Endothelial cell of umbilical vein (primary cell): ENCODE data around the gene PYROXD2. TPM values are rescaled to one million over a fixed set of nuclear protein-coding genes. Genes with fewer than 3 reads are reported as not detected.

Experiments used
- BruUV-seq: library from RNA; stranded (reverse); fragments of 400-500 nt; replicated peaks from 2 replicates; lab custom pipeline; 2021; lab: Mats Ljungman, UMichigan
- CTCF ChIA-PET: fragments of 300-600, 350-600 bp; sonication (Branson Sonifier 250); formaldehyde crosslinking; loops from one replicate; lab custom pipeline; 2021; ENCODE audit warnings: antibody characterized with exemption, inconsistent platforms; lab: Charles Lee
- POLR2A ChIA-PET: fragments of 300-600, 350-600 bp; sonication (Branson Sonifier 250); formaldehyde crosslinking; loops from one replicate; lab custom pipeline; 2021; ENCODE audit warnings: antibody characterized with exemption, inconsistent platforms; lab: Charles Lee
- DNase-seq: peaks from one replicate; pipeline ENCODE4 v3.0.0-alpha.2; 2011; ENCODE audit warnings: low read depth, low spot score
- FAIRE-seq: peaks from 2 replicates; lab custom pipeline; 2011; peaks lifted over from hg19 to GRCh38; lab: Jason Lieb, UNC
- H2AFZ ChIP-seq: 2 replicates; pipeline ENCODE4 v1.6.0; 2012; ENCODE audit warnings: low read depth, low read length, control low read depth, inconsistent platforms
- H3K27ac ChIP-seq: 2 replicates; pipeline ENCODE4 v1.5.1; 2011; ENCODE audit warnings: low read depth, mild to moderate bottlenecking, control low read depth, low read length, moderate library complexity; ENCODE audit not compliant: insufficient read depth
- H3K27me3 ChIP-seq, 2 experiments: 2 replicates each; pipeline versions ENCODE4 v1.6.0 to v1.6.1; 2011; ENCODE audit warnings: low read length in 2 of 2, mixed read lengths in 1 of 2; ENCODE audit not compliant: control insufficient read depth in 2 of 2, insufficient read depth in 2 of 2
- H3K36me3 ChIP-seq, 2 experiments: 2 replicates in 1 of 2; 3 replicates in 1 of 2; pipeline ENCODE4 v1.5.1; 2011; ENCODE audit warnings: low read length in 2 of 2, mild to moderate bottlenecking in 1 of 2, moderate library complexity in 1 of 2; ENCODE audit not compliant: control insufficient read depth in 2 of 2, insufficient read depth in 2 of 2; ENCODE audit errors: extremely low read depth in 1 of 2
- H3K4me1 ChIP-seq: 3 replicates; pipeline ENCODE4 v1.5.1; 2011; ENCODE audit warnings: mild to moderate bottlenecking, low read length; ENCODE audit not compliant: control insufficient read depth, insufficient read depth; ENCODE audit errors: extremely low read depth
- H3K4me2 ChIP-seq: 2 replicates; pipeline ENCODE4 v1.6.1; 2011; ENCODE audit warnings: low read length, control low read depth, mixed read lengths; ENCODE audit not compliant: insufficient read depth
- H3K4me3 ChIP-seq, 3 experiments: fragments of 200-600 bp in 1 of 3; sonication (generic), shearing (Covaris generic) in 1 of 3; replicated peaks in 1 of 3; 2 replicates each; pipeline ENCODE4 v1.5.1; 2011 to 2016; ENCODE audit warnings: control low read depth in 3 of 3, low read length in 3 of 3, mild to moderate bottlenecking in 2 of 3, inconsistent platforms in 1 of 3, low read depth in 1 of 3, moderate library complexity in 1 of 3; ENCODE audit not compliant: insufficient read depth in 1 of 3
- H3K79me2 ChIP-seq: 2 replicates; pipeline ENCODE4 v1.6.0; 2012; ENCODE audit warnings: low read length, inconsistent platforms; ENCODE audit not compliant: control insufficient read depth, insufficient read depth
- H3K9ac ChIP-seq: replicated peaks from 2 replicates; pipeline ENCODE3; 2011; ENCODE audit warnings: low read length, control low read depth; ENCODE audit not compliant: insufficient read depth; ENCODE audit errors: extremely low read depth
- H3K9me1 ChIP-seq: replicated peaks from 3 replicates; pipeline ENCODE4 v1.6.0; 2011; ENCODE audit warnings: mild to moderate bottlenecking, low read length; ENCODE audit not compliant: control insufficient read depth, insufficient read depth; ENCODE audit errors: extremely low read depth
- H3K9me3 ChIP-seq: replicated peaks from 2 replicates; pipeline ENCODE4 v1.5.1; 2012; ENCODE audit warnings: low read length, inconsistent platforms; ENCODE audit not compliant: control insufficient read depth, insufficient read depth
- H4K20me1 ChIP-seq: replicated peaks from 2 replicates; pipeline ENCODE3; 2011; ENCODE audit warnings: mild to moderate bottlenecking, low read length; ENCODE audit not compliant: control insufficient read depth, insufficient read depth; ENCODE audit errors: extremely low read depth
- FOS ChIP-seq: IDR thresholded peaks from 2 replicates; pipeline ENCODE4 v1.6.1; 2011; ENCODE audit warnings: mild to moderate bottlenecking, low read length, moderate library complexity, borderline replicate concordance; ENCODE audit not compliant: insufficient read depth
- JUN ChIP-seq: IDR thresholded peaks from 2 replicates; pipeline ENCODE4 v1.6.1; 2011; ENCODE audit warnings: borderline replicate concordance, low read depth; ENCODE audit not compliant: insufficient read length, insufficient read depth
- MAX ChIP-seq: IDR thresholded peaks from 2 replicates; pipeline ENCODE4 v1.6.1; 2011; ENCODE audit not compliant: insufficient read depth, insufficient read length
- POLR2AphosphoS5 ChIP-seq: IDR thresholded peaks from 2 replicates; pipeline ENCODE4 v1.6.1; 2012; ENCODE audit warnings: low read depth, mild to moderate bottlenecking, control low read depth, low read length, moderate library complexity; ENCODE audit not compliant: insufficient read depth
- dilution Hi-C: fragments of 300-500 bp; cut with MboI; formaldehyde crosslinking; loops from one replicate; pipeline ENCODE4 v1.15.0; 2019; ENCODE audit warnings: low sequenced_read_pairs; ENCODE audit not compliant: extremely low pct_ligation_motif_present
- intact Hi-C: fragments of 100-400 bp; cut with micrococcal nuclease; formaldehyde crosslinking; loops from one replicate; pipeline ENCODE4 v1.10.0; 2022
- polyA plus RNA-seq, 4 experiments: library from polyadenylated mRNA; depleted of rRNA in 3 of 4; stranded (reverse) in 3 of 4; unstranded in 1 of 4; fragments of >200 nt; gene quantifications; 2 replicates each; pipeline versions ENCODE4 v1.2.1 to v1.2.3, GENCODE V29; 2011 to 2012; ENCODE audit warnings: missing spikeins in 1 of 4
- total RNA-seq: library from RNA; stranded (reverse); gene quantifications from 2 replicates; pipeline ENCODE4 v1.2.3, GENCODE V29; 2021
- TF ChIP-seq, protein P1 (sequence below), 2 donors: IDR thresholded peaks; 1 replicate in 1 of 2; 2 replicates in 1 of 2; pipeline ENCODE4 v1.5.1; 2011; ENCODE audit warnings: low read length in 2 of 2, mild to moderate bottlenecking in 2 of 2, moderate library complexity in 2 of 2, control low read depth in 1 of 2, inconsistent platforms in 1 of 2, low read depth in 1 of 2; ENCODE audit not compliant: insufficient read depth in 1 of 2; ENCODE audit errors: extremely low read depth in 1 of 2

Gene PYROXD2
- total and polyA plus RNA-seq, 2 donors (not counting 3 experiments of a cell fraction or from before 2014, with no cell fraction given): 7.0 to 13.7 TPM

DNA sequence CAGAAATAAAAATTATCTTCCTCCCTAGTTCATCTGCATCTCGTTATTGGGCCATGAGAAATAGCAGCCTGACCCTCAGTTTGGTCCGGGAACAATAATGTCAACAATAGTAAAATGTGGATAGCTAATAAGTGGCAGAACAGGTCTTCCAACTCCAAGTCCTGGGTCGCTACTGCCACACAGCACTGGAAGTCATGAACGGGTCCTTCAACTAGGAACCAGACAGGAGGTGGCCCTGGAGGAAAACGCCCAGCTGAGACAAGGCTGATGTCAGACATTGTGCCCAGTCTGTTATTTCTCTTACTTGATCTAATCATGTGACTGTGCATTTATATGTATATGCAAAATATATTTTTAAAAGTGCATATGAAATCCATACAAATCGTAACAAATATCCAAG, 51.8 kb downstream of the PYROXD2 start:
- ChIA-PET POLR2A (no interaction called here), CTCF (no interaction called here)
- Histone ChIP-seq H3K4me3 (no peak overlapping the region), H3K9me1 (no peaks in the 10 kb centered on the region), H2AFZ (no peak overlapping the region), H3K9me3 (no peaks in the 10 kb centered on the region), H3K27me3 (peaks cover 7 to 9% of the 10 kb centered on the region in 2 experiments), H3K79me2 (no peaks in the 10 kb centered on the region), H4K20me1 (no peaks in the 10 kb centered on the region), H3K4me2 (no peak overlapping the region), H3K9ac (no peak overlapping the region), H3K4me1 (no peaks in the 10 kb centered on the region), H3K36me3 (no peaks in the 10 kb centered on the region), H3K27ac (no peak overlapping the region)
- BruUV-seq: no TSS peak
- no peak for TF ChIP-seq POLR2AphosphoS5
- no peak for TF ChIP-seq MAX
- TF ChIP-seq, protein P1, sequence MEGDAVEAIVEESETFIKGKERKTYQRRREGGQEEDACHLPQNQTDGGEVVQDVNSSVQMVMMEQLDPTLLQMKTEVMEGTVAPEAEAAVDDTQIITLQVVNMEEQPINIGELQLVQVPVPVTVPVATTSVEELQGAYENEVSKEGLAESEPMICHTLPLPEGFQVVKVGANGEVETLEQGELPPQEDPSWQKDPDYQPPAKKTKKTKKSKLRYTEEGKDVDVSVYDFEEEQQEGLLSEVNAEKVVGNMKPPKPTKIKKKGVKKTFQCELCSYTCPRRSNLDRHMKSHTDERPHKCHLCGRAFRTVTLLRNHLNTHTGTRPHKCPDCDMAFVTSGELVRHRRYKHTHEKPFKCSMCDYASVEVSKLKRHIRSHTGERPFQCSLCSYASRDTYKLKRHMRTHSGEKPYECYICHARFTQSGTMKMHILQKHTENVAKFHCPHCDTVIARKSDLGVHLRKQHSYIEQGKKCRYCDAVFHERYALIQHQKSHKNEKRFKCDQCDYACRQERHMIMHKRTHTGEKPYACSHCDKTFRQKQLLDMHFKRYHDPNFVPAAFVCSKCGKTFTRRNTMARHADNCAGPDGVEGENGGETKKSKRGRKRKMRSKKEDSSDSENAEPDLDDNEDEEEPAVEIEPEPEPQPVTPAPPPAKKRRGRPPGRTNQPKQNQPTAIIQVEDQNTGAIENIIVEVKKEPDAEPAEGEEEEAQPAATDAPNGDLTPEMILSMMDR (IDR thresholded peaks at IDR 0.05; ENCODE audit: extremely low read depth in 1 of 2, insufficient read depth in 1 of 2, low read depth in 1 of 2, low read length in 2 of 2): no peak
- TF ChIP-seq JUN: no peak
- no peak for TF ChIP-seq FOS
- no peak for FAIRE-seq
- dilution Hi-C loops (no loop called here), intact Hi-C loops (no loop called here)
- no peak for DNase-seq
